Fibroblast of lung (primary cell): Measurements from ENCODE around the gene C1orf94. TPM values are rescaled to one million over a fixed set of nuclear protein-coding genes. Genes with fewer than 3 reads are reported as not detected.

Experiments
- DNase-seq, 2 donors: peaks; one replicate each; pipeline versions ENCODE4 v3.0.0 to v3.0.0-alpha.2; 2010; ENCODE audit warnings: low read depth in 2 of 2
- H2AFZ ChIP-seq: 2 replicates; pipeline ENCODE4 v1.5.1; 2012; ENCODE audit warnings: low read length, control low read depth, inconsistent platforms
- H3K27ac ChIP-seq: 2 replicates; pipeline ENCODE4 v1.5.1; 2011; ENCODE audit warnings: low read length, control low read depth; ENCODE audit not compliant: insufficient read depth
- H3K27me3 ChIP-seq: 2 replicates; pipeline ENCODE4 v1.5.1; 2011; ENCODE audit warnings: mild to moderate bottlenecking, low read length; ENCODE audit not compliant: control insufficient read depth, insufficient read depth
- H3K36me3 ChIP-seq: 2 replicates; pipeline ENCODE4 v1.5.1; 2011; ENCODE audit warnings: low read length; ENCODE audit not compliant: control insufficient read depth, insufficient read depth
- H3K4me1 ChIP-seq: 2 replicates; pipeline ENCODE4 v1.5.1; 2011; ENCODE audit warnings: low read length; ENCODE audit not compliant: control insufficient read depth, insufficient read depth; ENCODE audit errors: extremely low read depth
- H3K4me2 ChIP-seq: 2 replicates; pipeline ENCODE4 v1.5.1; 2011; ENCODE audit warnings: low read length, control low read depth; ENCODE audit not compliant: insufficient read depth; ENCODE audit errors: extremely low read depth
- H3K4me3 ChIP-seq, 4 experiments: fragments of 200-600 bp in 1 of 4; sonication (generic) in 1 of 4; replicated peaks in 1 of 4; 2 replicates each; pipeline ENCODE4 v1.5.1; 2011 to 2016; ENCODE audit warnings: low read length in 4 of 4, low read depth in 3 of 4, mild to moderate bottlenecking in 3 of 4, control low read depth in 2 of 4, inconsistent platforms in 1 of 4, mixed read lengths in 1 of 4; ENCODE audit not compliant: insufficient read depth in 1 of 4; ENCODE audit errors: control extremely low read depth in 1 of 4
- H3K79me2 ChIP-seq: 2 replicates; pipeline ENCODE4 v1.5.1; 2012; ENCODE audit warnings: mild to moderate bottlenecking, low read length, inconsistent platforms; ENCODE audit not compliant: control insufficient read depth, insufficient read depth
- H3K9ac ChIP-seq: 2 replicates; pipeline ENCODE4 v1.5.1; 2011; ENCODE audit warnings: mild to moderate bottlenecking, low read length, control low read depth; ENCODE audit not compliant: insufficient read depth
- H3K9me3 ChIP-seq: 2 replicates; pipeline ENCODE4 v1.5.1; 2012; ENCODE audit warnings: low read depth, low read length; ENCODE audit not compliant: control insufficient read depth, insufficient read depth
- H4K20me1 ChIP-seq: 2 replicates; pipeline ENCODE4 v1.5.1; 2011; ENCODE audit warnings: low read length; ENCODE audit not compliant: control insufficient read depth, insufficient read depth; ENCODE audit errors: extremely low read depth
- CTCF ChIP-seq, 2 donors: IDR thresholded peaks in 1 of 2; conservative IDR thresholded peaks in 1 of 2; 1 replicate in 1 of 2; 2 replicates in 1 of 2; pipeline ENCODE4 v1.5.1; 2011 to 2012; ENCODE audit warnings: low read length in 2 of 2, control low read depth in 1 of 2, inconsistent platforms in 1 of 2, low read depth in 1 of 2, mild to moderate bottlenecking in 1 of 2
- EZH2 ChIP-seq: IDR thresholded peaks from 2 replicates; pipeline ENCODE4 v1.5.1; 2012; ENCODE audit warnings: low read length, control low read depth, mild to moderate bottlenecking; ENCODE audit errors: missing control alignments
- polyA plus RNA-seq, 2 donors: library from polyadenylated mRNA; depleted of rRNA in 1 of 2; stranded (reverse) in 1 of 2; unstranded in 1 of 2; fragments of >200 nt; gene quantifications; 2 replicates each; pipeline ENCODE4 v1.2.1, GENCODE V29; 2011 to 2012; ENCODE audit warnings: missing spikeins in 1 of 2
- total RNA-seq: library from RNA; depleted of rRNA; stranded (reverse); fragments of >200 nt; gene quantifications from 2 replicates; pipeline ENCODE4 v1.2.1, GENCODE V29; 2014

The C1orf94 gene
- total and polyA plus RNA-seq, 2 donors (not counting 1 experiment from before 2014, with no cell fraction given): under 0.01 to 0.02 TPM

DNA sequence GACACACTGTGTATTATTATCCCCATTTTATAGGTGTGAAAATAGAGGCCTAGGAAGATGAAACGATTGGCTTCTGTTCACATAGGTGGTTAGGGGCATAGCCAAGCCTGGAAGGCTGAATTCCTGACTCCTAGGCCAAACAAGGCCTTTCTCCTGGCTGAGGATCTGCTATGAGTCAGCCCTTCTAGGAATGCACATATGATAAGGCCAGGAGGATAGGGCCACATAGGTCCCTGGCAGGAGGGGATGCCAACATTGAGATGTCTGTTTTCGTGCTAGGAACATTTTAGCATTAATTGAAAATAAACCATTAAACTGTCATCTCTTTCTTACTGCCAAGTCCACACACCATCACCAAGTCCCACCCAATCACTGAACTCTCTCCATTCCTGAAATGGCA is 20.8 kb upstream of the C1orf94 start:
- Histone ChIP-seq H3K36me3 (no peaks in the 10 kb centered on the region), H2AFZ (no peak overlapping the region), H3K27ac (no peak overlapping the region), H3K9me3 (no peaks in the 10 kb centered on the region), H3K4me1 (no peaks in the 10 kb centered on the region), H4K20me1 (no peaks in the 10 kb centered on the region), H3K4me3 (no peak overlapping the region), H3K79me2 (no peaks in the 10 kb centered on the region), H3K4me2 (no peak overlapping the region), H3K9ac (no peak overlapping the region), H3K27me3 (no peaks in the 10 kb centered on the region)
- peak in 1 of 2 donors; percentile 41 for DNase-seq
- TF ChIP-seq CTCF (conservative IDR thresholded peaks at IDR 0.05 in 1 of 2, IDR thresholded peaks at IDR 0.05 in 1 of 2; ENCODE audit: low read depth in 1 of 2, low read length in 2 of 2) (no peak), EZH2 (no peak)

GRCh38 chr1:34156739-34157138 is 20.0 kb upstream of the C1orf94 start:
- H3K27me3 ChIP-seq: no peaks in the 10 kb centered on the region
- DNase-seq: no peak
- no peak overlapping the region for H2AFZ ChIP-seq
- H4K20me1 ChIP-seq: no peaks in the 10 kb centered on the region
- H3K4me3 ChIP-seq: no peak overlapping the region
- no peaks in the 10 kb centered on the region for H3K36me3 ChIP-seq
- no peak overlapping the region for H3K4me2 ChIP-seq
- H3K79me2 ChIP-seq: no peaks in the 10 kb centered on the region
- TF ChIP-seq EZH2: no peak
- TF ChIP-seq CTCF (conservative IDR thresholded peaks at IDR 0.05 in 1 of 2, IDR thresholded peaks at IDR 0.05 in 1 of 2; ENCODE audit: low read depth in 1 of 2, low read length in 2 of 2): no peak
- no peak overlapping the region for H3K9ac ChIP-seq
- no peaks in the 10 kb centered on the region for H3K4me1 ChIP-seq
- H3K27ac ChIP-seq: no peak overlapping the region
- H3K9me3 ChIP-seq: no peaks in the 10 kb centered on the region

DNA sequence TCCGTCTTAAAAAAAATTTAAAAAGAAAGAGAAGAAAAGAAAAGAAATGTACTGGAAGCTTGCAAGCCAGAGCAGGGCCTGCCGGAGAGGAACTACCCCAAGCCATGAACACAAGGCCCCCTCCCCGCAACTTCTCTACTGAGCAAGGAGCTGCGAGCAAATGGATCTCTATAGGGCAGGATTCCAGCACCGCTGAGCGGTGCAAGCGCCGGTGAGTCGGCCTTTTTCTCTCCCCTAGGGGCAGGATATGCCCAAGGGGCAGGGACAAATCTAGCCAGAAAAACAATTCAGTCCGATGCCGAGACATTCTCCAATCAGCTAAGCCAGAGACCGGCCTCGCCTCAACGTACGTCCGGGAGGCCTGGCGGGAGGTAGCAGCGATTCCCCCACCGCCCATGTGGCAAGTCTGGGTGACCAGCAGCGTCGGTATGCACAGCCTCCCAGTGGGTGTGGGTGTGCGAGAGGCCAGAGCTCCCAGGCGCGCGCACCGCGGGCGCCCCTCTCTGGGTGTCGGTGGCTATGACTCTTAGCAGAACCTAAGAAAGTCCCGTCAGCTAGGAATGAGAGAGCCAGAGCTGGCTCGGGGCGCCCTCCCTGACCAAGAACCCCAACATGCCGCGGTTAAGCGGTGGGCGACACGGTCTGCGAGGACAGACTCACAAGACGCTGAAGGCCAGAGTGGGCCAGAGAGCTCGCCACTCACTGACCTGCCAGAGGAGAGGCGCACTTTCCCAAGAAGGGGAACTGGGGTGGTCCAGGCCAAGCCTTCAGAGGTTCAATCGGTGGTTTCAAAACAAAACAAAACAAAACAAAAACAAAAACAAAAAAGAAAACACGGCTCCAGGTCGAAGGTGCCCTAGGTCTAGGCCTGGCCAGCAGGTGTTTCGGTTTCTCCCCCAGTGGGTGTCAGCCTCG is 13.6 kb upstream of the C1orf94 start:
- Histone ChIP-seq H3K4me3 (peak overlapping the region; percentile 5 to 80 (median 68)), H4K20me1 (no peaks in the 10 kb centered on the region), H3K4me2 (peak overlapping the region; percentile 90), H3K9me3 (no peaks in the 10 kb centered on the region), H3K36me3 (no peaks in the 10 kb centered on the region), H2AFZ (peak overlapping the region; percentile 35), H3K9ac (peak overlapping the region; percentile 51), H3K79me2 (peaks cover 2% of the 10 kb centered on the region), H3K27ac (peak overlapping the region; percentile 40), H3K27me3 (no peaks in the 10 kb centered on the region), H3K4me1 (peaks cover 5% of the 10 kb centered on the region)
- DNase-seq: peak; percentile 59 to 98
- TF ChIP-seq EZH2 (no peak), CTCF (conservative IDR thresholded peaks at IDR 0.05 in 1 of 2, IDR thresholded peaks at IDR 0.05 in 1 of 2; ENCODE audit: low read depth in 1 of 2, low read length in 2 of 2) (peak; percentile 53 to 94)
